Endothelial cell of umbilical vein (primary cell): ENCODE measurements around the gene TNIP1. TPM values are rescaled to one million over a fixed set of nuclear protein-coding genes. Genes with fewer than 3 reads are reported as not detected.

ENCODE experiments used
- BruUV-seq: library from RNA; stranded (reverse); fragments of 400-500 nt; replicated peaks from 2 replicates; lab custom pipeline; 2021; lab: Mats Ljungman, UMichigan
- CTCF ChIA-PET: fragments of 300-600, 350-600 bp; sonication (Branson Sonifier 250); formaldehyde crosslinking; loops from one replicate; lab custom pipeline; 2021; ENCODE audit warnings: antibody characterized with exemption, inconsistent platforms; lab: Charles Lee
- POLR2A ChIA-PET: fragments of 300-600, 350-600 bp; sonication (Branson Sonifier 250); formaldehyde crosslinking; loops from one replicate; lab custom pipeline; 2021; ENCODE audit warnings: antibody characterized with exemption, inconsistent platforms; lab: Charles Lee
- DNase-seq: peaks from one replicate; pipeline ENCODE4 v3.0.0-alpha.2; 2011; ENCODE audit warnings: low read depth, low spot score
- FAIRE-seq: peaks from 2 replicates; lab custom pipeline; 2011; peaks lifted over from hg19 to GRCh38; lab: Jason Lieb, UNC
- H2AFZ ChIP-seq: 2 replicates; pipeline ENCODE4 v1.6.0; 2012; ENCODE audit warnings: low read depth, low read length, control low read depth, inconsistent platforms
- H3K27ac ChIP-seq: 2 replicates; pipeline ENCODE4 v1.5.1; 2011; ENCODE audit warnings: low read depth, mild to moderate bottlenecking, control low read depth, low read length, moderate library complexity; ENCODE audit not compliant: insufficient read depth
- H3K27me3 ChIP-seq, 2 experiments: 2 replicates each; pipeline versions ENCODE4 v1.6.0 to v1.6.1; 2011; ENCODE audit warnings: low read length in 2 of 2, mixed read lengths in 1 of 2; ENCODE audit not compliant: control insufficient read depth in 2 of 2, insufficient read depth in 2 of 2
- H3K36me3 ChIP-seq, 2 experiments: 2 replicates in 1 of 2; 3 replicates in 1 of 2; pipeline ENCODE4 v1.5.1; 2011; ENCODE audit warnings: low read length in 2 of 2, mild to moderate bottlenecking in 1 of 2, moderate library complexity in 1 of 2; ENCODE audit not compliant: control insufficient read depth in 2 of 2, insufficient read depth in 2 of 2; ENCODE audit errors: extremely low read depth in 1 of 2
- H3K4me1 ChIP-seq: 3 replicates; pipeline ENCODE4 v1.5.1; 2011; ENCODE audit warnings: mild to moderate bottlenecking, low read length; ENCODE audit not compliant: control insufficient read depth, insufficient read depth; ENCODE audit errors: extremely low read depth
- H3K4me2 ChIP-seq: 2 replicates; pipeline ENCODE4 v1.6.1; 2011; ENCODE audit warnings: low read length, control low read depth, mixed read lengths; ENCODE audit not compliant: insufficient read depth
- H3K4me3 ChIP-seq, 3 experiments: fragments of 200-600 bp in 1 of 3; sonication (generic), shearing (Covaris generic) in 1 of 3; replicated peaks in 1 of 3; 2 replicates each; pipeline ENCODE4 v1.5.1; 2011 to 2016; ENCODE audit warnings: control low read depth in 3 of 3, low read length in 3 of 3, mild to moderate bottlenecking in 2 of 3, inconsistent platforms in 1 of 3, low read depth in 1 of 3, moderate library complexity in 1 of 3; ENCODE audit not compliant: insufficient read depth in 1 of 3
- H3K79me2 ChIP-seq: 2 replicates; pipeline ENCODE4 v1.6.0; 2012; ENCODE audit warnings: low read length, inconsistent platforms; ENCODE audit not compliant: control insufficient read depth, insufficient read depth
- H3K9ac ChIP-seq: replicated peaks from 2 replicates; pipeline ENCODE3; 2011; ENCODE audit warnings: low read length, control low read depth; ENCODE audit not compliant: insufficient read depth; ENCODE audit errors: extremely low read depth
- H3K9me1 ChIP-seq: replicated peaks from 3 replicates; pipeline ENCODE4 v1.6.0; 2011; ENCODE audit warnings: mild to moderate bottlenecking, low read length; ENCODE audit not compliant: control insufficient read depth, insufficient read depth; ENCODE audit errors: extremely low read depth
- H3K9me3 ChIP-seq: replicated peaks from 2 replicates; pipeline ENCODE4 v1.5.1; 2012; ENCODE audit warnings: low read length, inconsistent platforms; ENCODE audit not compliant: control insufficient read depth, insufficient read depth
- H4K20me1 ChIP-seq: replicated peaks from 2 replicates; pipeline ENCODE3; 2011; ENCODE audit warnings: mild to moderate bottlenecking, low read length; ENCODE audit not compliant: control insufficient read depth, insufficient read depth; ENCODE audit errors: extremely low read depth
- CTCF ChIP-seq, 2 donors: IDR thresholded peaks; 1 replicate in 1 of 2; 2 replicates in 1 of 2; pipeline ENCODE4 v1.5.1; 2011; ENCODE audit warnings: low read length in 2 of 2, mild to moderate bottlenecking in 2 of 2, moderate library complexity in 2 of 2, control low read depth in 1 of 2, inconsistent platforms in 1 of 2, low read depth in 1 of 2; ENCODE audit not compliant: insufficient read depth in 1 of 2; ENCODE audit errors: extremely low read depth in 1 of 2
- EZH2 ChIP-seq: IDR thresholded peaks from 2 replicates; pipeline ENCODE4 v1.6.1; 2012; ENCODE audit warnings: borderline replicate concordance, low read depth, mild to moderate bottlenecking, moderate library complexity, low read length, inconsistent platforms; ENCODE audit not compliant: severe bottlenecking
- FOS ChIP-seq: IDR thresholded peaks from 2 replicates; pipeline ENCODE4 v1.6.1; 2011; ENCODE audit warnings: mild to moderate bottlenecking, low read length, moderate library complexity, borderline replicate concordance; ENCODE audit not compliant: insufficient read depth
- GATA2 ChIP-seq: IDR thresholded peaks from 2 replicates; pipeline ENCODE4 v1.7.0; 2011; ENCODE audit warnings: low read depth, mild to moderate bottlenecking, moderate library complexity, mixed read lengths, low read length; ENCODE audit not compliant: insufficient read length, insufficient read depth
- JUN ChIP-seq: IDR thresholded peaks from 2 replicates; pipeline ENCODE4 v1.6.1; 2011; ENCODE audit warnings: borderline replicate concordance, low read depth; ENCODE audit not compliant: insufficient read length, insufficient read depth
- MAX ChIP-seq: IDR thresholded peaks from 2 replicates; pipeline ENCODE4 v1.6.1; 2011; ENCODE audit not compliant: insufficient read depth, insufficient read length
- MYC ChIP-seq: IDR thresholded peaks from one replicate; pipeline ENCODE4 v1.6.1; 2011; ENCODE audit warnings: mild to moderate bottlenecking, low read depth, low read length
- POLR2A ChIP-seq: IDR thresholded peaks from 2 replicates; pipeline ENCODE4 v1.6.1; 2012; ENCODE audit warnings: low read depth, mild to moderate bottlenecking, control low read depth, low read length
- POLR2AphosphoS5 ChIP-seq: IDR thresholded peaks from 2 replicates; pipeline ENCODE4 v1.6.1; 2012; ENCODE audit warnings: low read depth, mild to moderate bottlenecking, control low read depth, low read length, moderate library complexity; ENCODE audit not compliant: insufficient read depth
- dilution Hi-C: fragments of 300-500 bp; cut with MboI; formaldehyde crosslinking; loops from one replicate; pipeline ENCODE4 v1.15.0; 2019; ENCODE audit warnings: low sequenced_read_pairs; ENCODE audit not compliant: extremely low pct_ligation_motif_present
- intact Hi-C: fragments of 100-400 bp; cut with micrococcal nuclease; formaldehyde crosslinking; loops from one replicate; pipeline ENCODE4 v1.10.0; 2022
- polyA plus RNA-seq, 4 experiments: library from polyadenylated mRNA; depleted of rRNA in 3 of 4; stranded (reverse) in 3 of 4; unstranded in 1 of 4; fragments of >200 nt; gene quantifications; 2 replicates each; pipeline versions ENCODE4 v1.2.1 to v1.2.3, GENCODE V29; 2011 to 2012; ENCODE audit warnings: missing spikeins in 1 of 4
- total RNA-seq: library from RNA; stranded (reverse); gene quantifications from 2 replicates; pipeline ENCODE4 v1.2.3, GENCODE V29; 2021

The TNIP1 gene
- total and polyA plus RNA-seq, 2 donors (not counting 3 experiments of a cell fraction or from before 2014, with no cell fraction given) = 43.0 to 96.8 TPM

- no peak overlapping the region for H2AFZ ChIP-seq
- no peak overlapping the region for H3K9ac ChIP-seq
- H3K9me1 ChIP-seq = no peaks in the 10 kb centered on the region
- TF ChIP-seq GATA2 (no peak), JUN (no peak), POLR2A (no peak), EZH2 (no peak), MYC (no peak), CTCF (IDR thresholded peaks at IDR 0.05; ENCODE audit: extremely low read depth in 1 of 2, insufficient read depth in 1 of 2, low read depth in 1 of 2, low read length in 2 of 2) (no peak), FOS (no peak), POLR2AphosphoS5 (no peak), MAX (no peak)
- no peaks in the 10 kb centered on the region for H3K9me3 ChIP-seq
- H3K36me3 ChIP-seq = no peaks in the 10 kb centered on the region
- no peak overlapping the region for H3K4me2 ChIP-seq
- H3K79me2 ChIP-seq = no peaks in the 10 kb centered on the region
- ChIA-PET CTCF (interaction anchor here (0.8 to 3.9 kb wide), 10 partner anchors 9 to 96 kb away, joined by 3 to 19 read pairs (median 4); no protein-coding TSS in a partner anchor), POLR2A (no interaction called here)
- no peak for FAIRE-seq
- peaks cover 29% of the 10 kb centered on the region for H3K4me1 ChIP-seq
- no peak overlapping the region for H3K4me3 ChIP-seq
- H3K27me3 ChIP-seq = no peaks in the 10 kb centered on the region
- no peaks in the 10 kb centered on the region for H4K20me1 ChIP-seq
- H3K27ac ChIP-seq = no peak overlapping the region
- no TSS peak for BruUV-seq
- intact Hi-C loops (loop anchor here (5.0 kb wide), 1 partner anchor 46 kb away; no protein-coding TSS in a partner anchor), dilution Hi-C loops (no loop called here)
- DNase-seq = no peak
These were observed 17.3 kb upstream of the TNIP1 start for GRCh38 chr5:151097820-151098767.
